IMR-90 (cell line): ENCODE data around the gene SPG11. TPM values are rescaled to one million over a fixed set of nuclear protein-coding genes. Genes with fewer than 3 reads are reported as not detected.

Experiments
- ATAC-seq: fragments of 200-7000 bp; cut with Tn5 transposase; 2 replicates; pipeline ENCODE4 v1.9.1; 2020; ENCODE audit warnings: low read depth, mild to moderate bottlenecking, moderate library complexity
- BruUV-seq: library from RNA; stranded (reverse); fragments of 400-500 nt; replicated peaks from 2 replicates; lab custom pipeline; 2021; lab: Mats Ljungman, UMichigan
- CTCF ChIA-PET: fragments of 300-600 bp; formaldehyde crosslinking; extraction: SDS; loops from one replicate; lab custom pipeline; 2021; ENCODE audit warnings: antibody characterized with exemption; lab: Yijun Ruan, JAX
- POLR2A ChIA-PET: fragments of 300-600 bp; sonication (Branson Sonifier 250); formaldehyde crosslinking; loops from one replicate; lab custom pipeline; 2022; ENCODE audit warnings: antibody characterized with exemption; ENCODE audit not compliant: unreplicated experiment; lab: Charles Lee
- DNase-seq: peaks from one replicate; pipeline ENCODE4 v3.0.0; 2013
- H2AFZ ChIP-seq: replicated peaks from 2 replicates; pipeline ENCODE3; 2013; ENCODE audit warnings: low read length, mild to moderate bottlenecking; ENCODE audit not compliant: poor library complexity
- H2AK5ac ChIP-seq: 2 replicates; pipeline ENCODE4 v1.6.1; 2013; ENCODE audit warnings: low read depth, low read length, inconsistent platforms
- H2AK9ac ChIP-seq: replicated peaks from 2 replicates; pipeline ENCODE3; 2013; ENCODE audit warnings: mild to moderate bottlenecking, low read depth, low read length, moderate library complexity; ENCODE audit not compliant: poor library complexity
- H2BK120ac ChIP-seq: 2 replicates; pipeline ENCODE4 v1.6.1; 2013; ENCODE audit warnings: low read depth, low read length, inconsistent platforms
- H2BK15ac ChIP-seq: 3 replicates; pipeline ENCODE4 v1.6.1; 2013; ENCODE audit warnings: low read depth, low read length, inconsistent platforms
- H2BK20ac ChIP-seq: 2 replicates; pipeline ENCODE4 v1.6.1; 2013; ENCODE audit warnings: low read depth, mild to moderate bottlenecking, inconsistent platforms, low read length, moderate library complexity
- H2BK5ac ChIP-seq: 2 replicates; pipeline ENCODE4 v1.6.1; 2013; ENCODE audit warnings: mild to moderate bottlenecking, low read depth, low read length, inconsistent platforms; ENCODE audit not compliant: poor library complexity, severe bottlenecking
- H3K14ac ChIP-seq: replicated peaks from 2 replicates; pipeline ENCODE4 v1.6.1; 2013; ENCODE audit warnings: low read depth, low read length, inconsistent platforms
- H3K18ac ChIP-seq: 2 replicates; pipeline ENCODE4 v1.6.1; 2013; ENCODE audit warnings: low read depth, low read length, control low read depth
- H3K23ac ChIP-seq: 2 replicates; pipeline ENCODE4 v1.6.1; 2013; ENCODE audit warnings: low read depth, low read length, inconsistent platforms
- H3K27ac ChIP-seq: 2 replicates; pipeline ENCODE4 v1.5.1; 2013; ENCODE audit warnings: mild to moderate bottlenecking, control low read depth, low read length; ENCODE audit not compliant: insufficient read depth
- H3K27me3 ChIP-seq: 2 replicates; pipeline ENCODE4 v1.6.1; 2013; ENCODE audit warnings: low read length; ENCODE audit not compliant: control insufficient read depth, insufficient read depth
- H3K36me3 ChIP-seq: 2 replicates; pipeline ENCODE4 v1.6.1; 2013; ENCODE audit warnings: low read length, mixed read lengths; ENCODE audit not compliant: control insufficient read depth, insufficient read depth
- H3K4ac ChIP-seq: 2 replicates; pipeline ENCODE4 v1.6.1; 2013; ENCODE audit warnings: low read depth, low read length, inconsistent platforms
- H3K4me1 ChIP-seq: 2 replicates; pipeline ENCODE4 v1.6.1; 2013; ENCODE audit warnings: low read length, mixed read lengths; ENCODE audit not compliant: control insufficient read depth, insufficient read depth
- H3K4me2 ChIP-seq: 2 replicates; pipeline ENCODE4 v1.6.1; 2013; ENCODE audit warnings: low read depth, mild to moderate bottlenecking, control low read depth, low read length, moderate library complexity
- H3K4me3 ChIP-seq: 2 replicates; pipeline ENCODE4 v1.5.1; 2013; ENCODE audit warnings: low read depth, mild to moderate bottlenecking, control low read depth, low read length, moderate library complexity; ENCODE audit not compliant: insufficient read depth
- H3K56ac ChIP-seq: 2 replicates; pipeline ENCODE4 v1.6.1; 2013; ENCODE audit warnings: low read length, inconsistent platforms; ENCODE audit not compliant: insufficient read depth; ENCODE audit errors: extremely low read depth
- H3K79me1 ChIP-seq, 2 experiments: 2 replicates each; pipeline ENCODE4 v1.6.1; 2013; ENCODE audit warnings: low read length in 2 of 2, inconsistent platforms in 1 of 2, low read depth in 1 of 2
- H3K9ac ChIP-seq: 2 replicates; pipeline ENCODE4 v1.6.1; 2013; ENCODE audit warnings: low read depth, low read length, control low read depth
- H3K9me1 ChIP-seq: 2 replicates; pipeline ENCODE4 v1.6.1; 2013; ENCODE audit warnings: low read length, inconsistent platforms; ENCODE audit not compliant: insufficient read depth
- H3K9me3 ChIP-seq: 2 replicates; pipeline ENCODE4 v1.6.1; 2013; ENCODE audit warnings: low read length; ENCODE audit not compliant: control insufficient read depth, insufficient read depth
- H4K20me1 ChIP-seq: 2 replicates; pipeline ENCODE4 v1.6.1; 2013; ENCODE audit warnings: low read length, inconsistent platforms; ENCODE audit not compliant: insufficient read depth
- H4K5ac ChIP-seq: 2 replicates; pipeline ENCODE4 v1.6.1; 2013; ENCODE audit warnings: mild to moderate bottlenecking, low read depth, low read length, control low read depth
- H4K8ac ChIP-seq, 2 experiments: 2 replicates each; pipeline ENCODE4 v1.6.1; 2013; ENCODE audit warnings: low read depth in 2 of 2, low read length in 2 of 2, control low read depth in 1 of 2, inconsistent platforms in 1 of 2
- H4K91ac ChIP-seq: 2 replicates; pipeline ENCODE4 v1.6.1; 2013; ENCODE audit warnings: low read depth, low read length, inconsistent platforms; ENCODE audit not compliant: insufficient read depth
- BHLHE40 ChIP-seq: fragments of 150-350 bp; IDR thresholded peaks from 2 replicates; pipeline ENCODE4 v1.6.1; 2016; ENCODE audit warnings: mild to moderate bottlenecking, low read depth, low read length
- CEBPB ChIP-seq: IDR thresholded peaks from 2 replicates; pipeline ENCODE4 v1.6.1; 2012; ENCODE audit warnings: low read depth, low read length, improper control_type of control experiment
- CHD1 ChIP-seq: IDR thresholded peaks from 2 replicates; pipeline ENCODE4 v1.6.1; 2012; ENCODE audit warnings: low read depth, low read length, improper control_type of control experiment
- ELK1 ChIP-seq: fragments of 150-350 bp; IDR thresholded peaks from 2 replicates; pipeline ENCODE4 v1.6.1; 2016; ENCODE audit warnings: low read depth, mild to moderate bottlenecking, low read length, moderate library complexity, borderline replicate concordance
- FOS ChIP-seq: fragments of 150-350 bp; IDR thresholded peaks from 2 replicates; pipeline ENCODE4 v1.6.1; 2016; ENCODE audit warnings: low read depth, low read length
- MAFK ChIP-seq: IDR thresholded peaks from 2 replicates; pipeline ENCODE4 v1.6.1; 2012; ENCODE audit warnings: low read depth, low read length, improper control_type of control experiment
- MAZ ChIP-seq: IDR thresholded peaks from 2 replicates; pipeline ENCODE4 v1.6.1; 2012; ENCODE audit warnings: low read depth, mild to moderate bottlenecking, low read length, improper control_type of control experiment, moderate library complexity, borderline replicate concordance
- MXI1 ChIP-seq: IDR thresholded peaks from 2 replicates; pipeline ENCODE4 v1.6.1; 2012; ENCODE audit warnings: low read depth, mild to moderate bottlenecking, low read length, moderate library complexity, borderline replicate concordance
- NFE2L2 ChIP-seq: fragments of 150-350 bp; IDR thresholded peaks from 2 replicates; pipeline ENCODE4 v1.6.1; 2016; ENCODE audit warnings: low read depth, mild to moderate bottlenecking, low read length
- POLR2A ChIP-seq: IDR thresholded peaks from 2 replicates; pipeline ENCODE4 v1.6.1; 2012; ENCODE audit warnings: mild to moderate bottlenecking, low read depth, low read length
- RAD21 ChIP-seq: IDR thresholded peaks from 2 replicates; pipeline ENCODE4 v1.6.1; 2012; ENCODE audit warnings: low read length, improper control_type of control experiment
- RCOR1 ChIP-seq: IDR thresholded peaks from 2 replicates; pipeline ENCODE4 v1.6.1; 2012; ENCODE audit warnings: mild to moderate bottlenecking, low read length, improper control_type of control experiment; ENCODE audit not compliant: insufficient replicate concordance
- RFX5 ChIP-seq: IDR thresholded peaks from 2 replicates; pipeline ENCODE4 v1.8.0; 2012; ENCODE audit warnings: low read depth, mild to moderate bottlenecking, low read length, moderate library complexity
- SMC3 ChIP-seq: fragments of 150-350 bp; IDR thresholded peaks from 2 replicates; pipeline ENCODE4 v1.6.1; 2016; ENCODE audit warnings: low read depth, mild to moderate bottlenecking, antibody characterized with exemption, low read length, moderate library complexity
- WGBS, 2 experiments: methylation state at CpG; one replicate each; pipeline versions ENCODE4 v1.1.5 to v1.1.7; 2013; ENCODE audit warnings: missing lambda C conversion rate in 2 of 2; ENCODE audit not compliant: insufficient read length in 1 of 2; ENCODE audit errors: extremely low coverage in 2 of 2; 5-methylcytosine and 5-hydroxymethylcytosine counted together
- dilution Hi-C: fragments of 300-500 bp; cut with HindIII; formaldehyde crosslinking; loops from one replicate; pipeline ENCODE4 v1.14.3; 2018; ENCODE audit warnings: low sequenced_read_pairs; ENCODE audit not compliant: unreplicated experiment
- in situ Hi-C: fragments of 300-500 bp; cut with MboI; formaldehyde crosslinking; loops from 3 replicates; pipeline ENCODE4 v1.14.3; 2019; ENCODE audit warnings: low sequenced_read_pairs, inconsistent platforms, mixed read lengths
- intact Hi-C: fragments of 100-400 bp; cut with micrococcal nuclease; formaldehyde crosslinking; loops from 2 replicates; pipeline ENCODE4 v1.10.0; 2022
- polyA plus RNA-seq, 3 experiments: library from polyadenylated mRNA; depleted of rRNA; stranded (reverse); fragments of >200 nt; gene quantifications; 2 replicates each; pipeline ENCODE4 v1.2.3, GENCODE V29; 2012; ENCODE audit warnings: low replicate concordance in 1 of 3
- total RNA-seq: library from RNA; depleted of rRNA; stranded (reverse); fragments of >200 nt; gene quantifications from 2 replicates; pipeline ENCODE4 v1.2.3, GENCODE V29; 2012
- TF ChIP-seq, protein P1 (sequence below): fragments of 150-350 bp; IDR thresholded peaks from 2 replicates; pipeline ENCODE4 v1.6.1; 2017; ENCODE audit warnings: mild to moderate bottlenecking, antibody characterized with exemption, low read length, low read depth
- TF ChIP-seq, protein P2 (sequence below): conservative IDR thresholded peaks from 2 replicates; pipeline ENCODE4 v1.5.1; 2012; ENCODE audit warnings: mild to moderate bottlenecking, low read depth, low read length, improper control_type of control experiment

Gene SPG11
- total and polyA plus RNA-seq, 2 of the 4 experiments (the other 2 are of a cell fraction), result 30.8 to 32.6 TPM

GRCh38 chr15:44527241-44527640 lies 136.2 kb downstream of the SPG11 start:
- Histone ChIP-seq H3K4me2 (no peak overlapping the region), H3K56ac (no peak overlapping the region), H3K23ac (no peak overlapping the region), H4K91ac (no peak overlapping the region), H3K4ac (no peak overlapping the region), H3K27ac (no peak overlapping the region), H2AFZ (no peak overlapping the region), H2AK9ac (no peak overlapping the region), H3K9me1 (no peaks in the 10 kb centered on the region; the same call in 1 of the 2 replicates), H3K4me3 (no peak overlapping the region), H2AK5ac (no peak overlapping the region), H4K8ac (no peak overlapping the region), H3K27me3 (no peaks in the 10 kb centered on the region), H2BK5ac (no peak overlapping the region), H3K36me3 (peaks cover 9% of the 10 kb centered on the region), H4K5ac (no peak overlapping the region), H2BK20ac (no peak overlapping the region), H4K20me1 (peaks cover 3% of the 10 kb centered on the region; the same call in 1 of the 2 replicates), H2BK120ac (no peak overlapping the region), H3K18ac (no peak overlapping the region), H3K14ac (no peak overlapping the region), H3K9ac (no peak overlapping the region), H3K79me1 (peaks cover 6 to 22% of the 10 kb centered on the region in 2 experiments), H3K4me1 (no peaks in the 10 kb centered on the region), H3K9me3 (no peaks in the 10 kb centered on the region), H2BK15ac (no peak overlapping the region)
- no peak for DNase-seq
- ChIA-PET POLR2A (no interaction called here), CTCF (interaction anchor here (0.6 kb wide), 1 partner anchor 16 kb away, joined by 5 read pairs; no protein-coding TSS in a partner anchor)
- ATAC-seq, result no peak
- dilution Hi-C loops, result no loop called here
- no peak for TF ChIP-seq RCOR1
- TF ChIP-seq MXI1, result no peak
- TF ChIP-seq, protein P1, sequence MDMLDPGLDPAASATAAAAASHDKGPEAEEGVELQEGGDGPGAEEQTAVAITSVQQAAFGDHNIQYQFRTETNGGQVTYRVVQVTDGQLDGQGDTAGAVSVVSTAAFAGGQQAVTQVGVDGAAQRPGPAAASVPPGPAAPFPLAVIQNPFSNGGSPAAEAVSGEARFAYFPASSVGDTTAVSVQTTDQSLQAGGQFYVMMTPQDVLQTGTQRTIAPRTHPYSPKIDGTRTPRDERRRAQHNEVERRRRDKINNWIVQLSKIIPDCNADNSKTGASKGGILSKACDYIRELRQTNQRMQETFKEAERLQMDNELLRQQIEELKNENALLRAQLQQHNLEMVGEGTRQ, result no peak
- TF ChIP-seq, protein P2, sequence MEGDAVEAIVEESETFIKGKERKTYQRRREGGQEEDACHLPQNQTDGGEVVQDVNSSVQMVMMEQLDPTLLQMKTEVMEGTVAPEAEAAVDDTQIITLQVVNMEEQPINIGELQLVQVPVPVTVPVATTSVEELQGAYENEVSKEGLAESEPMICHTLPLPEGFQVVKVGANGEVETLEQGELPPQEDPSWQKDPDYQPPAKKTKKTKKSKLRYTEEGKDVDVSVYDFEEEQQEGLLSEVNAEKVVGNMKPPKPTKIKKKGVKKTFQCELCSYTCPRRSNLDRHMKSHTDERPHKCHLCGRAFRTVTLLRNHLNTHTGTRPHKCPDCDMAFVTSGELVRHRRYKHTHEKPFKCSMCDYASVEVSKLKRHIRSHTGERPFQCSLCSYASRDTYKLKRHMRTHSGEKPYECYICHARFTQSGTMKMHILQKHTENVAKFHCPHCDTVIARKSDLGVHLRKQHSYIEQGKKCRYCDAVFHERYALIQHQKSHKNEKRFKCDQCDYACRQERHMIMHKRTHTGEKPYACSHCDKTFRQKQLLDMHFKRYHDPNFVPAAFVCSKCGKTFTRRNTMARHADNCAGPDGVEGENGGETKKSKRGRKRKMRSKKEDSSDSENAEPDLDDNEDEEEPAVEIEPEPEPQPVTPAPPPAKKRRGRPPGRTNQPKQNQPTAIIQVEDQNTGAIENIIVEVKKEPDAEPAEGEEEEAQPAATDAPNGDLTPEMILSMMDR, result no peak
- no peak for TF ChIP-seq BHLHE40
- TF ChIP-seq RFX5, result no peak
- TF ChIP-seq FOS, result no peak
- TF ChIP-seq NFE2L2, result no peak
- no peak for TF ChIP-seq MAZ
- TF ChIP-seq RAD21, result no peak
- no peak for TF ChIP-seq ELK1
- no peak for TF ChIP-seq SMC3
- TF ChIP-seq CHD1, result no peak
- TF ChIP-seq MAFK, result no peak
- no peak for TF ChIP-seq CEBPB
- TF ChIP-seq POLR2A, result no peak
- in situ Hi-C loops, result no loop called here
- intact Hi-C loops, result no loop called here
- no CpG with 5 or more reads among the region's 2 CpGs for WGBS, 2 experiments
- no TSS peak for BruUV-seq
